Gastrocnemius medialis (tissue), 4 donors: ENCODE data around the gene MGMT.

Experiments used
- POLR2A ChIP-seq, 2 donors: fragments of 450-650 bp; IDR thresholded peaks; one replicate each; pipeline ENCODE4 v1.6.1; 2017; ENCODE audit warnings: antibody characterized with exemption in 2 of 2, mild to moderate bottlenecking in 2 of 2, moderate library complexity in 2 of 2
- TF ChIP-seq, protein P1 (sequence below), 5 experiments: fragments of 450-650 bp in 3 of 5; fragments of 200-600 bp in 2 of 5; sonication (generic) in 2 of 5; IDR thresholded peaks in 4 of 5; conservative IDR thresholded peaks in 1 of 5; 1 replicate in 4 of 5; 2 replicates in 1 of 5; pipeline ENCODE4 v1.5.1; 2016 to 2019; ENCODE audit warnings: antibody characterized with exemption in 5 of 5, mild to moderate bottlenecking in 3 of 5, moderate library complexity in 3 of 5

DNA sequence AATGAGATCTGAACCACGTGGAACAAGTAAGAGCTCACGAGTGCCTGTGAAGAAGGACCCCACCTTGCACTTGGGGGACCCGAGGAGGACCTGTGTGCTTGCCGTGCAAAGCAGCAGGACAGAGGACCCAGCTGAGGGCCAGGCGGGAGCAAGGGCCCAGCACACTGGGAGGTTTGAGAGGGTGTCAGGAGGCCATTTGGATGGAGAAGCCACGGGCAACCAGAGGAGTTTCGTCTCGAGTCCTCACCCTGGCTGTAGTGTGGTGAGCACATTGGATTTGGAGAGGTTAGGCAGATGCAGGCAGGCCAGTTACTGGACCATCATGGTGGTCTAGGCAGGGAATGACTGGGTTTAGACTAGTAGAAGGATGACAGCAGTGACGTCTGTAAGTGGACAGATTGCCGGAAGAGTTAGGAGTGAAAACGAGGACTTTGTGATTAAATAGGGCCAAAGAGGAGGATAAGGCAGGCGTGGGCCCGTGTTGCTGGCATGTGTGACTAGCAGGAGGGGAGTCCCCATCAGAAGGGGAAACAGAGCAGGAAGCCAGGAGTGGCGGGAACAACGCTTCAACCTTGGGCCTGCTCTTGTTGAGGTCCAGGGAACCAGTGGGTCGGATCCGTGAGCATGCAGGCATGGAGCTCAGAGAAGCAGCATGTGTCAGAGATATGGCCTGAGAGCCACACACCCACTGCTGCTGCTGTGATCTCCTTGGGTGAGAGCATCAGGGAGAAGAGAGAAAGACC is 208.2 kb downstream of the MGMT start:
- TF ChIP-seq, protein P1, sequence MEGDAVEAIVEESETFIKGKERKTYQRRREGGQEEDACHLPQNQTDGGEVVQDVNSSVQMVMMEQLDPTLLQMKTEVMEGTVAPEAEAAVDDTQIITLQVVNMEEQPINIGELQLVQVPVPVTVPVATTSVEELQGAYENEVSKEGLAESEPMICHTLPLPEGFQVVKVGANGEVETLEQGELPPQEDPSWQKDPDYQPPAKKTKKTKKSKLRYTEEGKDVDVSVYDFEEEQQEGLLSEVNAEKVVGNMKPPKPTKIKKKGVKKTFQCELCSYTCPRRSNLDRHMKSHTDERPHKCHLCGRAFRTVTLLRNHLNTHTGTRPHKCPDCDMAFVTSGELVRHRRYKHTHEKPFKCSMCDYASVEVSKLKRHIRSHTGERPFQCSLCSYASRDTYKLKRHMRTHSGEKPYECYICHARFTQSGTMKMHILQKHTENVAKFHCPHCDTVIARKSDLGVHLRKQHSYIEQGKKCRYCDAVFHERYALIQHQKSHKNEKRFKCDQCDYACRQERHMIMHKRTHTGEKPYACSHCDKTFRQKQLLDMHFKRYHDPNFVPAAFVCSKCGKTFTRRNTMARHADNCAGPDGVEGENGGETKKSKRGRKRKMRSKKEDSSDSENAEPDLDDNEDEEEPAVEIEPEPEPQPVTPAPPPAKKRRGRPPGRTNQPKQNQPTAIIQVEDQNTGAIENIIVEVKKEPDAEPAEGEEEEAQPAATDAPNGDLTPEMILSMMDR (IDR thresholded peaks at IDR 0.05 in 4 of 5, conservative IDR thresholded peaks at IDR 0.05 in 1 of 5), result no peak
- TF ChIP-seq POLR2A (IDR thresholded peaks at IDR 0.05), result no peak
